GM13977 (cell line): ENCODE data around the gene RFFL.

Experiments used
- DNase-seq: peaks from one replicate; pipeline ENCODE4 v3.0.0; 2012; ENCODE audit warnings: low spot score
- in situ Hi-C: fragments of 300-500 bp; cut with MboI; formaldehyde crosslinking; loops from one replicate; pipeline ENCODE4 v1.12.0; 2022; ENCODE audit warnings: low sequenced_read_pairs, low pct_unique_long_range_greater_than_20kb, mixed read lengths, inconsistent platforms; ENCODE audit not compliant: unreplicated experiment
- TF ChIP-seq, protein P1 (sequence below): IDR thresholded peaks from 2 replicates; pipeline ENCODE4 v1.5.1; 2012; ENCODE audit warnings: mild to moderate bottlenecking, control low read depth; ENCODE audit not compliant: insufficient read depth; ENCODE audit errors: extremely low read depth, missing control alignments

RFFL gene

DNA sequence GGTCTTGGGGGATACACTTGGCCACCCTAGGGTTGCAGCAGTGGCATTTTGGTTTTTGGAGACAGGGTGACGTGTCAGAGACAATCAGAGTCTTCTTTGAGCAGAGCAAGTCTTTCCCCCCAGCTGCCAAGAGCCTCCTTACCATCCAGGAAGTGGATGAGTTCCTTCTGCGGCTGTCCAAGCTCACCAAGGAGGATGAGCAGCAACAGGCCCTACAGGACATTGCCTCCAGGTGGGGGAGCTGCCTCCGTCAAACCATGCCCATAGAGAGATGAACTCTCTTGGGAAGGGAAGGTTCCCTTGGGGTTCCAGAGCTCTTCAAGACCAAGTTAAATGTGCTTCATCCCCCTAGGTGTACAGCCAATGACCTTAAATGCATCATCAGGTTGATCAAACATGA is 71.9 kb downstream of the RFFL start:
- DNase-seq = no peak
- in situ Hi-C loops = loop anchor here (10.0 kb wide), 1 partner anchor 113 kb away; no protein-coding TSS in a partner anchor
- TF ChIP-seq, protein P1, sequence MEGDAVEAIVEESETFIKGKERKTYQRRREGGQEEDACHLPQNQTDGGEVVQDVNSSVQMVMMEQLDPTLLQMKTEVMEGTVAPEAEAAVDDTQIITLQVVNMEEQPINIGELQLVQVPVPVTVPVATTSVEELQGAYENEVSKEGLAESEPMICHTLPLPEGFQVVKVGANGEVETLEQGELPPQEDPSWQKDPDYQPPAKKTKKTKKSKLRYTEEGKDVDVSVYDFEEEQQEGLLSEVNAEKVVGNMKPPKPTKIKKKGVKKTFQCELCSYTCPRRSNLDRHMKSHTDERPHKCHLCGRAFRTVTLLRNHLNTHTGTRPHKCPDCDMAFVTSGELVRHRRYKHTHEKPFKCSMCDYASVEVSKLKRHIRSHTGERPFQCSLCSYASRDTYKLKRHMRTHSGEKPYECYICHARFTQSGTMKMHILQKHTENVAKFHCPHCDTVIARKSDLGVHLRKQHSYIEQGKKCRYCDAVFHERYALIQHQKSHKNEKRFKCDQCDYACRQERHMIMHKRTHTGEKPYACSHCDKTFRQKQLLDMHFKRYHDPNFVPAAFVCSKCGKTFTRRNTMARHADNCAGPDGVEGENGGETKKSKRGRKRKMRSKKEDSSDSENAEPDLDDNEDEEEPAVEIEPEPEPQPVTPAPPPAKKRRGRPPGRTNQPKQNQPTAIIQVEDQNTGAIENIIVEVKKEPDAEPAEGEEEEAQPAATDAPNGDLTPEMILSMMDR = no peak

DNA sequence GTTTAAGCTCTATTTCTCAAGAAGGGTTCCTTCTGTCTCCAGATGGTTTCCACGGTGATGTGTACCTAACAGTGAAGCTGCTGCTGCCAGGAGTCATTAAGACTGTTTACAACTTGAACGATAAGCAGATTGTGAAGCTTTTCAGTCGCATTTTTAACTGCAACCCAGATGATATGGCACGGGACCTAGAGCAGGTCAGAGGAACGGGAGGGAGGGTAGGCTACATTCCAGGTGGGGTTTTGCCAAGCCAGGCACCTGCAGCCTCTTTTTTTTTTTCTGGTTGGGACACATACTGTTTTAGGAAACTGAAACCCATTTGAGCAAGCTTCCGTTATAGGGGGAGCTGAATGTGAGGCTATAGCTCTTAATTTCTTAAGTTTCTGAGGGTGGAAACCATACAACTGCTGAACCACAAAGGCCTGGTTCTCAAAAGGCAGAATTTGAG is 72.6 kb downstream of the RFFL start:
- in situ Hi-C loops = loop anchor here (10.0 kb wide), 1 partner anchor 114 kb away; no protein-coding TSS in a partner anchor
- no peak for DNase-seq
- TF ChIP-seq, protein P1 = no peak

DNA sequence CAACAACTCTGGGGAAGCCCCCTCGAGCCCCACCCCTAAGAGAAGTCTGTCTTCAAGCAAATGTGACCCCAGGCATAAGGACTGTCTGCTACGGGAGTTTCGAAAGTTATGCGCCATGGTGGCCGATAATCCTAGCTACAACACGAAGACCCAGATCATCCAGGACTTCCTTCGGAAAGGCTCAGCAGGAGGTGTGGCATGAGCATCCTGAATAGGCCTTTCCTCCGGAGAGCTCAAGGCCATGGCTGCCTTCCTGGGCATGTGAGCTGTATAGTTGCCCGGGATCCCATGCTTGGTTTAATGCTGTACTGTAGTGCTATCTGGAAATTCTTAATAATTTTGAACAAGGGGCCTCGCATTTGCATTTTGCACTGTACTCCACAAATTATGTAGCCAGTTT is 74.0 kb downstream of the RFFL start:
- in situ Hi-C loops = no loop called here
- DNase-seq = no peak
- TF ChIP-seq, protein P1 = no peak

DNA sequence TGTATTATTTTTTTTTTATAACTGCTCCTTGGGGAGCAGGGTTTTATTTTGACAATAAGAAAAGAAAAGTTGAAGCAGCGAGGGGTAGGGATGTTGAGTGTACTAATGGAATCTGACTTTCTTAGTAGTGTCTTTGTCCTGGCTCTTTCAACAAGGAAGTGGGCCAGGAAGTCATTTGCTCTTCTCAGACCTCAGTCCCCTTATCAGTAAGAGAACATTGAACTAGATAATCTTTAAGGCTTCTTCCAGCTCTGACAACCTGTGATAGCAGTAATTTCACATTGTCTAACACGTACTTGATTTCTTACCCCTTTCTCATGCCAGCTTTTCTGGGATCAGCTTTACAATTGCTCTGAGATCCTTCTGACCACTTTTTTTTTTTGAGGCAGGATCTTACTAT is 74.9 kb downstream of the RFFL start:
- no peak for DNase-seq
- TF ChIP-seq, protein P1 = no peak
- in situ Hi-C loops = no loop called here

DNA sequence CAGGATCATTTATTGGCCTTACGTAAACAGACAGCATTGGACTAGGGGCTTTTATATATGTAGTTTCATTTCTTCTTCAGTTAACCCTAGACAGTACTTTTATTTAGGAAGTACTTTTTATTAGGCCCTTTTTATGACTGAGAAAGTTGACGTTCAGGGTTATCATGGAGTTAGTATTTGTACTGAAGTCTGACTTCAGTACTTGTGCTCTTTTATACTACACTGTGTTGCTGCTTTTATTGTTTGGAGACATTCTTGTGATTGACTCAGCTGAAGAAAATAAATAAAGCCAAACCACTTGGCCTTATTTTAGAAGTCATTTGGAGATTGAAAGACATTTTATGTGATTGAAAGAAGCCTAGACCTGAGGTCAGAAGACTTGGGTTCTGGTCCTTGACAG is 76.3 kb downstream of the RFFL start:
- TF ChIP-seq, protein P1 = no peak
- in situ Hi-C loops = no loop called here
- DNase-seq = no peak

DNA sequence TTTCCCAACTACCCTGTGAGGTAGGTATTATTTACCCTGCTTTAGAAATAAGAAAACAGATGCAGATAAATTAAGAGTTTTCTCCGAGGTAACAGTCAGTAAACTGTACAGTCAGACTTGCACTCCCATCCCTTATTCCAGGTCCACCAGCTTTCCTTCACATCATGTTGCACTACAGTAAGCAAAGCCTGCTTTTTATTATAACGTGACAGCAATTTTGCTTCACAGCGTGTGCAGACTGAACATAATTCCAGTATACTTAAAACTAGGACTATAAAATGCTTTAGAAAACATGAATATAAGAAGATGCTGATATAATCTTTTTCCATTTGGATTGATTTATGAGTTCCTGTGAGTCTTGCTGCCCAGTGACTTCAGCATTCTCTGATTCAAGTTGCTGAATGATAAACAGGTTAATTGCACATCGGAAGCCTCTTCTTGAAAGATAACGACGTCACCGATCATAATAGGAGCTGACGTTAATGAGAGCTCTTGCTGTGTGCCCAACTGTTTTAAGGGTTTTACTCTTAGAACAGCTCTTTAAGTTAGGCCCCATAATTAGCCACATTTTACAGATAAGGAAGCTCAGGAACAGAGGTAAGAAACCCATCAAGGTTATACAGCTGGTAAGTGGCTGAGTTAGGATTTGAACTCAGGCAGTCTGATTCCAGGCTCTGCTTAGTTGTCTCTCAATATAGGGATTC is 81.8 kb downstream of the RFFL start:
- TF ChIP-seq, protein P1 = no peak
- in situ Hi-C loops = no loop called here
- no peak for DNase-seq
